NCI-H2196 treated with DMSO at 0.1 percent for 48 hours (cell line): ENCODE measurements around the gene TOX4.
"Not testable (repeated sequence)": the region's sequence is repeated elsewhere in the genome, so short reads cannot be mapped to it uniquely, and the experiment has no call there.

Source experiments
- DNase-seq: peaks from one replicate; lab custom pipeline; 2025; ENCODE audit not compliant: unreplicated experiment; lab: John Stamatoyannopoulos, UW

Gene TOX4

DNA sequence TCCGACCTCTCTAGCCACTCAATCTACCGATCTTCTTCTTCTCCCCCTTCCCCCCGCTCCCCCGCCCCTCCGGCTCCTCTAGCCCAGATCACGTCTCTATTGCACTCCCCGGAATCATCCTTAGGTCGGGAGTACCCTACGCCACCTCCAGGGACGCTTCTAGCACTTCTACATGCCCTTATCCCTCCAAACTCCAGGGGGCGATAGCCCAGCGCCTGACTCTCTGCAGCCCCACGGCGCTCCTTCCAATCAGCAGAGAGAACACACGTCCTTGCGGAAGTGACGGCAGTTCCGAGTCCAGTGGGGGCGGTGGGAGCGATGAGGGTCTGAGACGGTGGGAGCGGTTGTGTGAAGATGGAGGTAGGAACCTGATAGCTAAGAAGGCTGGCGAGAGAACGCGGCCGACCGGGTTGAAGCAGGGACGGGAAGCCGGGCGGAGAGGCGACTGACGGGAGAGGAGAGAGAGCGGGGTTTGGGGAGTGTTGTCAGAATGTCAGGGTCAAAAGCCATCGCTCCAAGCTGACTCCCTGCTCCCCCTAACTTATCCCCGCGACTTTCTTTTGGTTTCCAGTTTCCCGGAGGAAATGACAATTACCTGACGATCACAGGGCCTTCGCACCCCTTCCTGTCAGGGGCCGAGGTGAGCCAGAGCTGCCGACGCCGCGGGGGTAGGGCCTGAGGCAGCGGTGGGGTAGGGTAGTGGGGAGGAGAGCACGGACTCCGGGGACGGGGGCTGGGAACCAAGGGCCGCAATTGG is at the start of gene TOX4, which contains the start of gene RAB2B:
Gene TOX4 (plus strand): TSS at position 271 of the 757 bp plus-strand sequence. CDS start 84 bp downstream, at position 355.
Gene RAB2B (minus strand): TSS at position 35 of the 757 bp plus-strand sequence. CDS start 87 bp downstream, outside the sequence.
- DNase-seq, result peak; percentile 98

DNA sequence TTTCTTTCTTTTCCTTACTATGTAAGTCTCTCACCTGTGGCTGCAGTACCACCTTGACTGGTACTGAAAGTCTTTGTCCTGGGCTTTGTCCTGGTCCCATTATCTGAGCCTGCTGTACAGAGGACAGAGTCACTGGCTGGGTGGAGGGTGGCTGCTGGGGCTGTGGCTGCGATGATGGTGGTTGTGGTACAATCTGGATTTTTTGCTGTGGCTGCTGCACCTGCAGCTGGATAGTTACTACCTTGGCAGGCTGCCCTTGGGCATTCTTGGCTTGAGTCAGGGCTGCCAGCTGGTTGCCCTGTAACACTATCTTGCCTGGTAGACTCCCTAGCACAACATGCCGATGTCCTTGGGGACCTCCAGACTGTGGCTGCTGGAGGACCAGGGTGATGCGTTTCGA is 48.1 kb upstream of the TOX4 start:
- peak; percentile 79 for DNase-seq

DNA sequence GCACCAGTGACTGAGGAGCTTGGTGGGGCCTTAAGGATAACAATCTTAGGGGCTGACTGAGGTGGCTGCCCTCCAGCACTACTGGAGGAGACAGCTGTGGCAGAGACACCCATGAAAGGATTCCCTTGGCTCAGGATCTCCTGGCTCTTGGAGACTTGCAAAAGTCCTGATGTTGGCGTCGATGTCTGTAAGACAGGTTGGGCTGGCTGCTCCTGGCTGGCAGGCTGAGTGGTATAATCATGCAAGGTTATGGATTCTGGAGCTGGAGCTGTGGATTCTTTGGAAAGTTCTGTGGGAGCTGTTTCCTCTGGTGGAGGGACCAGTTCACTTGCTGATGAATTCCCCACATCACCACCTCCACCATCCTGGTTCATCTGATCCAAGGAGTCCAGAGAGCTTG is 45.9 kb upstream of the TOX4 start:
- DNase-seq, result no peak

DNA sequence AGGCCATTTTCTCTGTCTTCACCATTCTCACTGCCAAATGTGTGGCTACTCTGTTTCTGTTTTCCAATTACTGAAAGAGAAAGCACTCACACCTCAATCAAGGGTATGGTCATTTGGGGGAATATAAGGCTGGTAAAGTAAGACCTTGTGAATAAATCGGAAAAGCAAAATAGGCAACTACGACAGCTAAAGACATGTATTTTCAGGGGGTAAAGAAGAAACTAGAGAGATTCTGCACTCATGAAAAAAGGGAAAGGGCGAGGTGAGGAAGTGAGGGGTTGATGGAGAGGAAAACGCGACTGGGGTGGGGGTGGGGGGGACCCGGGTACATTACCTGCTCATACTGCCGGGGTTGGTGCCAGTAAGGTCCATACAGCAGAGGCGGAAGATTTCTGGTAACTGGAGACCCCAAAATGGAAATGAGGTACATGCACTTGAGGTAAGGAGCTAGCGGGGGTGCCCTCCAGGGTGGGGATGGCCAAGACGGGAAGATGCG is 40.4 kb upstream of the TOX4 start:
- DNase-seq, result no peak

DNA sequence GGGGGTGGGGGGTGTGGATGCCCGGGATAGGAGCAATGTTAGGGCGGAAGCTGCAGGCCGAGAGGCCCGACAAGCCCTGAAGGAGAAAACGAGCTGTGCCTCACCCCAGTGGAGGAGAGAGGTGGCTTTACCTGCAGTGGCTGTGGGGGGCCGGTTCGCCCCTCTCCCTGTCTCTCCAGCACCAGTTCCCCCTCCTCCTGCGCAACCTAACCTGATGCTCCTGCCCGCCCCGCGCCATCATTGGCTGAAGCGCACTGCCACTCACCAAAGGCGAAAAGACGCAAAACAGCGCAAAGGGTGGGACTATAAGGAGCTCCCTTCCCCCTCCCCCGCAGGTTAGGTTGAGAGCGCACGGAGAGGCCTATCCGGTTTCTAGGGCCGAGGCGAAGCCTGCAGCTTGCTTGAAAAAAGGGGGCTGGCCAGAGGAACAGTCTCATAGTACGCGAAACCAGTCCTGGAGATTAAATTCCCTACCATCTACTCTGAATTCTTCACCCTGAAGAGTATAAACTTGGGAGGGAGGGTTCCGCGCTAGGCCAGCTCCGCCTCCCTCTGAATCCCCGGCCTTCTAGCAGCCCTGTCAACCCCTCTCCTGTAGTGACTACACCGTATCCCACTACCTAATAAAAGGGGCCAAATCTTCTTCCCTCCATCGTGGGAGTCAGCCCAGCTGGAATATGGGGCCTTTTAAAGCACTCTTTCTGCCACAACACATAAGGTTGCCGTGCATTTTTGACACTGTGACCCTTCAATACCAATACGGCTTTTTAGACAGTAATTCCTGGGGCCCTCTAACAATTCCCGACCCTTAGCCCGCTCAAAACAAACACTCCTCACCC is 39.7 kb upstream of the TOX4 start:
- peak; percentile 96 for DNase-seq

DNA sequence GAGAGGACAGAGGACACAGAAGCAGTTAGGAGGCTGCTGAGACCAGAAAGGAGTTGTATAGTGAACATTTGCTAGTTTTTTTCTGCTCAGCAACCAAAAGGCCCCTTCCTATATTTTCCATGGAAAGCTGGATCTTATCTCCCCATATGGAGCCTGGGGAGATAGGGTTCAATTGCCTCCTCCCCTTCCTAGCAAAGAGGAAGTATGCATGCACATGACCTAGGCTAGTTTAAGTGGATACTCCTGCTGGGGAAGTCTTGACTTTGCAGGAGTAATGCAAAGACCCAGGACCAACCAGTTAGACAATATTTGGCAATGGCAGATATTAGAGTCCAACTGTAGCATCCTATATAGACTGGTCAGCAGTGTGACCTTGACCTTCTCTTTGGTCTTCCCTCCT is 36.1 kb upstream of the TOX4 start:
- no peak for DNase-seq

DNA sequence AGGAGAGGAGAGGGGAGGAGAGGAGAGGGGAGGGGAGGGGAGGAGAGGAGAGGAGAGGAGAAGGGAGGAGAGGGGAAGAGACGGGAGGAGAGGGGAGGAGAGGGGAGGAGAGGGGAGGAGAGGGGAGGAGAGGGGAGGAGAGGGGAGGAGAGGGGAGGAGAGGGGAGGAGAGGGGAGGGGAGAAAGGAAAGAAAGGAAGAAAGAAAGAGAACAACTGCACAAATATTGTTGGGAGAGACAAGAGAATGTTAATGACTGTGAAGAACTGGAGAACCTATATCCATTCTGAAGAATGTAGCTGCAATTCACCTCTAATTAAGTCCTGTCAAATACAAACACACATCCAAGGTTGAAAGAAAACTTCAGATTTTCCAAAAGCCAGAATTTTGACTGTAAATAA is 34.3 kb upstream of the TOX4 start:
- not testable (repeated sequence) for DNase-seq

DNA sequence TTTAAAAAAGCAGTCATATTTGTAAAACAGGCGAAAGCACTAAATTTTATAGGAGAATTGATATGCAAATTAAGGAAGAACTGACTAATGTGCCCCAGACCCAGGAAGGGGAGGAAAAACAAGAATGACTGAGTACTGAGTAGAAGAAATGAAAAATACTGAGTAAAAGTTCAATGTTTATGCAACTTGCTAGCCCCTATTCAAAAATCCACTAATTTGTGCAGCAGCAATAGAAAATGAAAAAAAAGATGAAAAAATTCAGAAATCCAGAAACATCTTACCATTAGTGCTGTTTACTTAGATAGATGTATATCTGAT is 27.1 kb upstream of the TOX4 start:
- DNase-seq, result no peak

DNA sequence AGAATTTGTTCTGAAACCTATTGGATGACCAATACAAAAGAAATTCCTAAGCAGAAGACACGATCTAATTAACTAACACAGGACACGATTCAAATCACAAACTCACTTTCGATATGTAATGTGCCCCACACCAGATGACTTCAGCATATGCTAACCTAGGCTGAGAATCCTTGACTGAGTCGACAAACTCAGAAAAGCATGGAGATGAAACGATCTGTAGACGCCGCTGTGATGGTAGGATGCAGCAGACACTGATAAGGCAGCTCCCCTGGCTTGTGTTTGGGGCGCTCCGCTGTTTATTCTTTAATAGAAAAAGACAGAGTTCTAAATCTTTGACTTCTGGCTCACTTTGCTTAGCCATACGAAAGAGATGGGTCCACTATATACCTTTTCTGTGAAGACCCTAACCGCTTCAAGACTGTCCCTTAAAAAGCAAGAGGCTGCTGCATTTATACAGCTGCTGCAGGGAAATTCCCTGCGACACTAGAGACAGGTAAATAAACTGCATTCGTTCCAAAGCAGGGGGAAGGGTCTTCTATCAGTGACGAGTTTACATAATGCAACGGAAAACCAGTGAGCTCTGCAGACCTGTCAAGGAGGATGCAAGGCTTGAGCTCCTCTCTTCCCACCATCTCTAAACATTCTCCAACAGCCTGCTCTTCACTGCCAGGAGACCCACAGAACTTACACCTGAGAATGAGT is 22.0 kb upstream of the TOX4 start:
- DNase-seq, result no peak

DNA sequence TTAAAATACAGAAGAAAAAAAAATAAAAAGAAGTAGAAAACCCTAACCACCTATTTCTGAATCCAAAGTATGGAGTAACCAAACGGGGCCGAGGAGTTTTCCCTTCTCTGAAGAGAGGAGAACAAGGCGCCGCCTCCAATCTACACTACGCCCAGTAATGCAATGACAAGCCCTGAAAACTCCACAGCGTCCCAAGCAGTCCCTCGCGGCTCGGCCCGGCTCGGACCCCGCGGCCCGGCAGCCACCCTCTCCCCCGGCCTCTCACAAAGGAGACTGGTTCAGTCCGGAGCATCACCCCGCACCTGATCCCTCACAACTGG is 21.4 kb upstream of the TOX4 start:
- no peak for DNase-seq

DNA sequence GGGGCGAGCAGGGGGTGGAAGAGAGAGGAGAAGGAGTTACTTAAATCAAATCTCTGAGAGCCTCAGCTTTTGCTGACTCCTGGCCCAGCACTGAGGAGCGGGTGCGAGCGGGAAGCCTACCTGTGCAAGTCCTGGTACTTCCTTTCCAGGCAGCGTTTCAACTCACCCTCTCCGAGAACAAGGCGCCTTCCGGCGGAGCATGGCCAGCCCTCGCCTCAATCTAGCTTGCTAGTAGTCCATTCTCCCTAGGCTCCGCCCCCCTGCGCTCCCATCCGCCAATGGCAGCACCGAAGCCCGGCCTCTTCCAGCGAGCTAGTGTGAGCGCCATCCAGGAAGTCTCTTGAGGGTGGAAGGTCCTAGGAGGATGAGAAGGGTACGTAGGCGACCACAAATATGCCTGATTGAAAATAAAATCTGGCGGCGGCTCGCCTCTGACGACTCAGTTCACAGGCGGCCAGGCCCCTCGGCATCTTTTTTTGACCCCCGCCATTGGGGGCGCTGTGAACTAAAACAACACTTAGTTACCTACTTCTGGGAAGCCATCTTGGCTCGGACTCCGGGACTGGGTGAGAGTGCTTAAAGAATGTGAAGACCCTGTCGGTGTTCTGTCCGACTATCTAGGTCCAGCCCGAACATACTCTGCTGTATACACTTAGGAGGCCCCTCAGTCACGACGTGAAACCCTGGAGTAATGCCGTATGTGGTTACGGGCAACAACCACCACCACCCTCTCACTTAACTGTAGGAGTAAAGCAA is 20.9 kb upstream of the TOX4 start, which contains the start of gene CHD8:
Gene CHD8 (minus strand): TSS at position 212 of the 756 bp plus-strand sequence. CDS start 24,480 bp downstream, outside the sequence.
- peak; percentile 98 for DNase-seq

DNA sequence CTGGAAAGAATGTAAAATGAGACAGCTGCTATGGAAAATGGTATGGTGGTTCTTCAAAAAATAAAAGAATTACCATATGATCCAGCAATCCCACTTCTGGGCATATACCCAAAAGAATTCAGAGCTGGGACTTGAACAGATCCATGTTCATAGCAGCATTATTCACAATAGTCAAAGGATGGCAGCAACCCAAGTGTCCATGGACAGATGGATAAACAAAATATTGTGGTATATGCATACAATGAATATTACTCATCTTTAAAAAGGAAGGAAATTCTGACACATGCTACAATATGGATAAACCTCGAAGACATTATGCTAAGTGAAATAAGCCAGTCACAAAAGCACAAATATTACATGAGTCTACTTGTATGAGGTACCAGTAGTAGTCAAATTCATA is 9.4 kb upstream of the TOX4 start:
- no peak for DNase-seq

DNA sequence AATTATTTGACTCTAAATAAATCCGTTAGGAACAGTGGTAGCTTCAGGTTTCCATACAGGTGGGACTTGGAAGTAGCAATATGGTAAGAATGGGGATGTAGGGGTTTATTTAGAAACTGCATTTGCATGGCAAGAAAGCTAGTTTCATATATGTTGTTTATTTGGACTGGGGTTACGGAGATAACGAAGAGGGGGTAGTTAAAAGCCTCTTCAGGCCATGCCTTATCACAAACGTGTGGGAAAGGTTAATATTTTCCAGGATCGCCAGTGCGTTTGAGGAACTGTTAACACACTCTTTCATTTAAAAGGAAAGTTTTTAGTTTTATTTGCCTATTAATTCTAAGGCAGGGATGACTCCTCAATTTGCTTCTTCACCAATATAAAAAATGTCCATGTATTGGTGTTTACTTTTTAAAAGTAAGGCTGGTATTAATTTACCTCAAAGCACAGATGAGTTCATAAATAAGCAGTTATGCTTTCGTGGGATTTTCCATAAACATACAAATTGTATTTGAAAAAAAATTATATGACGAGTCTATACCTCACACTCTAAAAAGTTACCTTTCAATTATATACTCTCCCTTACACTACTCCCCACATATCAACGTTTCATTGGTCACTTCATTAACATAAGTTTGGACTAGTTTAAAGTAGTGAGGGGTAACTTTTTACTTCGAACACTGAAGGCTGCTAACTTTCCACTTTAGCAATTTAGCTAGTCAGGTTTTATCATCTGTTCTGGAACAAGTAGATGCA is 1.1 kb upstream of the TOX4 start:
- DNase-seq, result no peak

DNA sequence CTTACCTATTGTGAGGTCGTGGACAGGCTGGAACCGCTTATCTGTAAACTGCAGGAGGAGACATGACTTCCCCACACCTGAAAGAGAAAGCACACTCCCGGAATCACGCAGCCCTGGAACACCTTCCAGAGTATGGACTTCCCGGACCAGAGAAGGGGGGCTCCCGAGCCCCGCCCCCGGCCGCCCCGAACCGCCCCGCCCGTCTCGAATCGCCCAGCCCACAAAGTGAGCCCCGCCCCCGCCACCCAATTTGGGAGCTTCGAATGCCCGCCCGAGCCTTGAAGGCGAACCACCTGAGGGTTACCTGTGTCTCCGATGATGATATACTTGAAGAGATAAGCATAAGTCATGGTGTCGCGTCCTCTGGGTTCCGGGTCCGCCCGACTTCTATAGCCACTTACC is 471 bp upstream of the TOX4 start:
- peak; percentile 80 for DNase-seq

DNA sequence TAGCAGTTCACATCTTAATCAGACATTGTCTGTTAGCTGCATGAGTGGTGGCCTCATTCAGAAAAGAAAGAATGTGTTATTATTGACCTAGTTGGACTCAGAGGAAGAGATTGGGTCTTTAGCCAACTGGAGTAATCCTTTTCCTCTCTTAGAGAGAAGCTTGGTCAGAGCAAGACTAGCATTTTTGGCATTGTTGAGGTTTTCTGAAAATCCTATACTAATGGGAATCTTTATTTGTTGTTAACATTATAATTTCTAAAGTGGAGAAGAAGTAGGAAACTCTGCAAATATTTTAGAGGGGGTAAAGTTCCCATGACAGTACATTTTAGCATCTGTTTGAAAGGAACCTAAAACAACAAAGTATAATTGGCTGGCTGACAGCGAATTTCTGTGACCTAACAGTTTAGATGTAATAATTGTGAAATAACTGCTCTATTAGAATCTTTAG is 9.7 kb downstream of the TOX4 start:
- no peak for DNase-seq

DNA sequence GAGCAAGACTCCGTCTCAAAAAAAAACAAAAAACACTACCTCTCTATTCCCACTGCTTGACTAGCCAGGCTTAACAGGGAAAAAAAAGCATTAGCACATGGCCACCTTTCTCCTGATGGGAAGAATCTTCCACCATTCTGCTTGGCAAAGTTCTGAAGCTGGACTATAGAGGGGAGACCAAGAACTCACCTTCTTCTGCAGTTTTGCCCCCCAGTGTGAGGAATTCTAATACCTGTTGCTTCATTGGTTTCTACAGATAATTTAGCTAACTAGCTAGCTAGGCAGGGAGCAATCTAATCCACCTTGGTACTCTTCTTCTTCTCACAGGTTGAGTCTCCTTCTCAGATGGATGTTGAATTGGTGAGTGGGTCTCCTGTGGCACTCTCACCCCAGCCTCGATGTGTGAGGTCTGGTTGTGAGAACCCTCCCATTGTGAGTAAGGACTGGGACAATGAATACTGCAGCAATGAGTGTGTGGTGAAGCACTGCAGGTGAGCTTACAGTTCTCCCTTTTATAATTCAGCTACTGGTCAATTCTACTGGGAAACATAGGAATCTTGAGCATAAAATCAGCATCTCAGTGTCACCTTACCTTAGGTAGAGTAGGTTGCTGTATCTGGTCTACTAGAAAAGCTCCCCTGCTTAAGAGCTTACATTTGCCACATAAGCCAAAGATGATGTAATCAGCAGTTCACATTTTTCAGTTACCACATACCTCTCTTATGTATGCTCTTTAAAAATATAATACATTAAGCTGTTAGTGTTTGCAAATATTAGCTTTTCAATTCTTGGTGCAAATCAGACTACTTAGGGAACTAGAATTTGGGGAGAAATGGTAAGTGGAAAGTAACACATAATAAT is 18.1 kb downstream of the TOX4 start:
- DNase-seq, result no peak

DNA sequence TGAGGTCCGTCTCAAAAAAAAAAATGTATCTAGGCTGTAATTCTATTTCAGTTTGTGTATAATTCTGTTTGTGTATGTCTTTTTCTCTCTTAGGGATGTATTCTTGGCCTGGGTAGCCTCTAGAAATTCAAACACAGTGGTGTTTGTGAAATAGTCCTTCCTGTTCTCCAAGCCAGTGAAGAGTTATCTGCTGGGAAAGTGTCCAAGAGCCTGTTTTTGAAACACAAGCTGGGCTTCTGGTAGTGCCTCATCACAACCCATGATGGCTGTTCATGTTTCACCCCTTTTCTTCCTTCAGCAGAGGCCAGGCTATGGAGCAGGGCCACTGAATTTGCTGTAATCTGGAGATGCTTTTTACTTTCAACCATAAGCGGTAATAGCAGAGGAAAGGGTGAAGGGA is 19.5 kb downstream of the TOX4 start:
- DNase-seq, result peak; percentile 9

DNA sequence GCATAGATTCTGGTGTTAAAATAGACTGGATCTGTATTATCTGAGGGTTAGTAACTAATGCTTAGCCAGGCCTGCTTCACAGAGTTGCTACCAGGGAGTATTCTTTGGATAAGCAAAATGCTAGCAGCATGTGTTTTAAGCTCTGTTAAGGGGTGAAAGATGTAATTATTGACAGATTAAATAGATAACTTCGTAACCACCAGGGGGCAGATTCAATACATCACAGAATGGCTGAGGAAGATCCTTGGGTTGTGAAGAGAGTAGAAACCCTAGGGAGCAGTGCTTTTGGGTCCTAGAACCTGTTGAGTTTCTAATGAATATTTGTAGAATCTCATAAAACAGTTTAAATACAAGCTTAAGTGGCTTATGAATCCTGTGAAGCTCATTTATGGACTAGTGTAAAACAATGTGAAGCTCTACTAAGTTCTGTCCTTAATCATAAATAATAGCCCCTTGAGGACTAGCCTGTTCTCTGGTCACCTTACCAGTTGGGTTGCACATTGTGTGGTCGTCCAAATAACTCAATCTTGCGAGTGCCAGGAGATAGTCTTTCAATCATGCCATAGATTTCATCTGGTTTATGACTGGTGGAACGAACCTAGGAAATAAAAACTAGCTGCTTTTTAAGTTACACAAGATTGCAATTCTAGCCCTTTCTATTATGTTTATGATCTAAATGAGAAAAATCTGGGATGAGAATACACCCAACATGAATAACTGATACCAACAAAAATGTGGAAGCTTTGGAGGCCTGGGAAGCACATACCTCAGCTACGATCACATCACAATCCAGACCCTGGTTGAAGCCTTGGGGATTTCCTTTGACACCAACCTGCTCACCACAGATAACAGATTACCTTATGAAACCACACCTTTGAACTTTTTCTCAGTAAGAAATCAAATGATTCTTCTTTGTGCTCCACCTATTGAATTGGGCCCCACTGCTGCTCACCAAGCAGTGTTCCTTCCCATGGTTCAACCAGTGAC is 21.8 kb downstream of the TOX4 start:
- DNase-seq, result peak; percentile 45
